ENCODE data around the gene CSNK1G1. TPM values are rescaled to one million over a fixed set of nuclear protein-coding genes. Genes with fewer than 3 reads are reported as not detected.
"Not testable (repeated sequence)": the region's sequence is repeated elsewhere in the genome, so short reads cannot be mapped to it uniquely, and the experiment has no call there.

The CSNK1G1 gene
- total RNA-seq, 1 experiment from 2014 or later, result 12.6 TPM

GRCh38 chr15:64245405-64245804, 110.6 kb downstream of the CSNK1G1 start:
- DNase-seq (ENCODE audit: low spot score), result no peak

GRCh38 chr15:64237677-64238076, 118.3 kb downstream of the CSNK1G1 start:
- no peak for DNase-seq (ENCODE audit: low spot score)

- DNase-seq (ENCODE audit: low spot score), result no peak
These were observed 119.6 kb downstream of the CSNK1G1 start for GRCh38 chr15:64236156-64236894.

- no peak for DNase-seq (ENCODE audit: low spot score)
These were observed 120.4 kb downstream of the CSNK1G1 start for GRCh38 chr15:64235552-64235951.

- no peak for DNase-seq (ENCODE audit: low spot score)
These were observed 122.7 kb downstream of the CSNK1G1 start for GRCh38 chr15:64233299-64233698.

- DNase-seq (ENCODE audit: low spot score), result peak; percentile 65
These were observed 123.6 kb downstream of the CSNK1G1 start for GRCh38 chr15:64232400-64232799.

GRCh38 chr15:64229129-64229724, 126.7 kb downstream of the CSNK1G1 start:
- DNase-seq (ENCODE audit: low spot score), result no peak

- DNase-seq (ENCODE audit: low spot score), result no peak
These were observed 130.2 kb downstream of the CSNK1G1 start for GRCh38 chr15:64225804-64226203.

- DNase-seq (ENCODE audit: low spot score), result peak; percentile 35
These were observed 131.5 kb downstream of the CSNK1G1 start for GRCh38 chr15:64224511-64224910.

GRCh38 chr15:64223882-64224281, 132.1 kb downstream of the CSNK1G1 start:
- no peak for DNase-seq (ENCODE audit: low spot score)

- DNase-seq (ENCODE audit: low spot score), result no peak
These were observed 133.2 kb downstream of the CSNK1G1 start for GRCh38 chr15:64222573-64223366.

- not testable (repeated sequence) for DNase-seq (ENCODE audit: low spot score)
These were observed 134.1 kb downstream of the CSNK1G1 start for GRCh38 chr15:64221911-64222310.

GRCh38 chr15:64217429-64217750, 138.6 kb downstream of the CSNK1G1 start:
- not testable (repeated sequence) for DNase-seq (ENCODE audit: low spot score)

GRCh38 chr15:64216730-64217428, 139.1 kb downstream of the CSNK1G1 start:
- no peak for DNase-seq (ENCODE audit: low spot score)

GRCh38 chr15:64216196-64216595, 139.8 kb downstream of the CSNK1G1 start:
- no peak for DNase-seq (ENCODE audit: low spot score)

GRCh38 chr15:64213646-64214045, 142.3 kb downstream of the CSNK1G1 start:
- no peak for DNase-seq (ENCODE audit: low spot score)

- no peak for DNase-seq (ENCODE audit: low spot score)
These were observed 144.3 kb downstream of the CSNK1G1 start for GRCh38 chr15:64211696-64212095.

GRCh38 chr15:64210371-64210770, 145.6 kb downstream of the CSNK1G1 start:
- no peak for DNase-seq (ENCODE audit: low spot score)

- DNase-seq (ENCODE audit: low spot score), result peak; percentile 83
These were observed 146.2 kb downstream of the CSNK1G1 start for GRCh38 chr15:64209680-64210334.

GRCh38 chr15:64205202-64205601, 150.8 kb downstream of the CSNK1G1 start:
- no peak for DNase-seq (ENCODE audit: low spot score)

- no peak for DNase-seq (ENCODE audit: low spot score)
These were observed 158.5 kb downstream of the CSNK1G1 start for GRCh38 chr15:64197425-64197824.
